ENCODE data around the gene WDR26.

The WDR26 gene

GRCh38 chr1:224393294-224393693, 41.3 kb downstream of the WDR26 start:
- H3K27me3 ChIP-seq (ENCODE audit: insufficient read depth, low read length), result no peaks in the 10 kb centered on the region
- no peak overlapping the region for H2AFZ ChIP-seq (ENCODE audit: low read length, unreplicated experiment)
- H3K4me3 ChIP-seq (ENCODE audit: low read depth, low read length), result no peak overlapping the region
- H3K36me3 ChIP-seq (ENCODE audit: insufficient read depth, low read length), result peaks cover 69% of the 10 kb centered on the region
- peaks cover 2% of the 10 kb centered on the region for H3K79me2 ChIP-seq (ENCODE audit: control insufficient read depth, insufficient read depth, low read length, unreplicated experiment)
- H3K4me1 ChIP-seq (ENCODE audit: control insufficient read depth, insufficient read depth, low read length, unreplicated experiment), result no peaks in the 10 kb centered on the region
- peak overlapping the region; percentile 29; the same call in 1 of the 2 replicates for H3K27ac ChIP-seq (ENCODE audit: low read depth, low read length)

GRCh38 chr1:224392411-224393249, 42.0 kb downstream of the WDR26 start:
- no peak overlapping the region for H3K27ac ChIP-seq (ENCODE audit: low read depth, low read length)
- no peak overlapping the region for H2AFZ ChIP-seq (ENCODE audit: low read length, unreplicated experiment)
- no peaks in the 10 kb centered on the region for H3K27me3 ChIP-seq (ENCODE audit: insufficient read depth, low read length)
- H3K4me1 ChIP-seq (ENCODE audit: control insufficient read depth, insufficient read depth, low read length, unreplicated experiment), result no peaks in the 10 kb centered on the region
- H3K4me3 ChIP-seq (ENCODE audit: low read depth, low read length), result no peak overlapping the region
- no peaks in the 10 kb centered on the region for H3K79me2 ChIP-seq (ENCODE audit: control insufficient read depth, insufficient read depth, low read length, unreplicated experiment)
- H3K36me3 ChIP-seq (ENCODE audit: insufficient read depth, low read length), result peaks cover 67% of the 10 kb centered on the region

GRCh38 chr1:224390517-224390916, 44.1 kb downstream of the WDR26 start:
- Histone ChIP-seq H3K36me3 (ENCODE audit: insufficient read depth, low read length) (peaks cover 53% of the 10 kb centered on the region), H3K27ac (ENCODE audit: low read depth, low read length) (no peak overlapping the region), H3K4me1 (ENCODE audit: control insufficient read depth, insufficient read depth, low read length, unreplicated experiment) (no peaks in the 10 kb centered on the region), H3K4me3 (ENCODE audit: low read depth, low read length) (no peak overlapping the region), H2AFZ (ENCODE audit: low read length, unreplicated experiment) (no peak overlapping the region), H3K27me3 (ENCODE audit: insufficient read depth, low read length) (no peaks in the 10 kb centered on the region), H3K79me2 (ENCODE audit: control insufficient read depth, insufficient read depth, low read length, unreplicated experiment) (no peaks in the 10 kb centered on the region)

- Histone ChIP-seq H3K27ac (ENCODE audit: low read depth, low read length) (no peak overlapping the region), H2AFZ (ENCODE audit: low read length, unreplicated experiment) (no peak overlapping the region), H3K27me3 (ENCODE audit: insufficient read depth, low read length) (no peaks in the 10 kb centered on the region), H3K4me1 (ENCODE audit: control insufficient read depth, insufficient read depth, low read length, unreplicated experiment) (no peaks in the 10 kb centered on the region), H3K36me3 (ENCODE audit: insufficient read depth, low read length) (peaks cover 36% of the 10 kb centered on the region), H3K79me2 (ENCODE audit: control insufficient read depth, insufficient read depth, low read length, unreplicated experiment) (no peaks in the 10 kb centered on the region), H3K4me3 (ENCODE audit: low read depth, low read length) (no peak overlapping the region)
These were observed 46.7 kb downstream of the WDR26 start for GRCh38 chr1:224387943-224388342.

GRCh38 chr1:224387302-224387912, 47.2 kb downstream of the WDR26 start:
- no peak overlapping the region for H3K27ac ChIP-seq (ENCODE audit: low read depth, low read length)
- peaks cover 31% of the 10 kb centered on the region; the same call in 1 of the 2 replicates for H3K36me3 ChIP-seq (ENCODE audit: insufficient read depth, low read length)
- no peaks in the 10 kb centered on the region for H3K27me3 ChIP-seq (ENCODE audit: insufficient read depth, low read length)

GRCh38 chr1:224383218-224383617, 51.4 kb downstream of the WDR26 start:
- Histone ChIP-seq H3K4me1 (ENCODE audit: control insufficient read depth, insufficient read depth, low read length, unreplicated experiment) (no peaks in the 10 kb centered on the region), H3K27me3 (ENCODE audit: insufficient read depth, low read length) (no peaks in the 10 kb centered on the region), H2AFZ (ENCODE audit: low read length, unreplicated experiment) (no peak overlapping the region), H3K4me3 (ENCODE audit: low read depth, low read length) (no peak overlapping the region), H3K27ac (ENCODE audit: low read depth, low read length) (no peak overlapping the region), H3K36me3 (ENCODE audit: insufficient read depth, low read length) (0 out of 2 replicates have a peak, but pooled peaks cover 14% of the 10 kb centered on the region), H3K79me2 (ENCODE audit: control insufficient read depth, insufficient read depth, low read length, unreplicated experiment) (no peaks in the 10 kb centered on the region)

More at GRCh38 chr1:224387302-224387912, 47.2 kb downstream of the WDR26 start:
- Histone ChIP-seq H3K4me3 (ENCODE audit: low read depth, low read length) (no peak overlapping the region), H3K79me2 (ENCODE audit: control insufficient read depth, insufficient read depth, low read length, unreplicated experiment) (no peaks in the 10 kb centered on the region), H3K4me1 (ENCODE audit: control insufficient read depth, insufficient read depth, low read length, unreplicated experiment) (no peaks in the 10 kb centered on the region), H2AFZ (ENCODE audit: low read length, unreplicated experiment) (no peak overlapping the region)

- H3K27me3 ChIP-seq (ENCODE audit: insufficient read depth, low read length), result no peaks in the 10 kb centered on the region
- 0 out of 2 replicates have a peak, but pooled peaks cover 8% of the 10 kb centered on the region for H3K36me3 ChIP-seq (ENCODE audit: insufficient read depth, low read length)
- peaks cover 11% of the 10 kb centered on the region for H3K4me1 ChIP-seq (ENCODE audit: control insufficient read depth, insufficient read depth, low read length, unreplicated experiment)
These were observed 52.6 kb downstream of the WDR26 start for GRCh38 chr1:224381880-224382548.

GRCh38 chr1:224380003-224380402, 54.6 kb downstream of the WDR26 start:
- Histone ChIP-seq H3K79me2 (ENCODE audit: control insufficient read depth, insufficient read depth, low read length, unreplicated experiment) (no peaks in the 10 kb centered on the region), H3K27ac (ENCODE audit: low read depth, low read length) (no peak overlapping the region), H3K27me3 (ENCODE audit: insufficient read depth, low read length) (no peaks in the 10 kb centered on the region), H3K4me1 (ENCODE audit: control insufficient read depth, insufficient read depth, low read length, unreplicated experiment) (peaks cover 23% of the 10 kb centered on the region), H2AFZ (ENCODE audit: low read length, unreplicated experiment) (no peak overlapping the region), H3K36me3 (ENCODE audit: insufficient read depth, low read length) (peaks cover 12% of the 10 kb centered on the region), H3K4me3 (ENCODE audit: low read depth, low read length) (no peak overlapping the region)

More at GRCh38 chr1:224381880-224382548, 52.6 kb downstream of the WDR26 start:
- no peak overlapping the region for H2AFZ ChIP-seq (ENCODE audit: low read length, unreplicated experiment)
- no peaks in the 10 kb centered on the region for H3K79me2 ChIP-seq (ENCODE audit: control insufficient read depth, insufficient read depth, low read length, unreplicated experiment)
- no peak overlapping the region for H3K27ac ChIP-seq (ENCODE audit: low read depth, low read length)
- H3K4me3 ChIP-seq (ENCODE audit: low read depth, low read length), result no peak overlapping the region

GRCh38 chr1:224378855-224379631, 55.6 kb downstream of the WDR26 start:
- Histone ChIP-seq H3K4me1 (ENCODE audit: control insufficient read depth, insufficient read depth, low read length, unreplicated experiment) (peaks cover 23% of the 10 kb centered on the region), H3K36me3 (ENCODE audit: insufficient read depth, low read length) (peaks cover 16% of the 10 kb centered on the region), H3K4me3 (ENCODE audit: low read depth, low read length) (no peak overlapping the region), H3K27ac (ENCODE audit: low read depth, low read length) (no peak overlapping the region), H2AFZ (ENCODE audit: low read length, unreplicated experiment) (no peak overlapping the region), H3K27me3 (ENCODE audit: insufficient read depth, low read length) (no peaks in the 10 kb centered on the region), H3K79me2 (ENCODE audit: control insufficient read depth, insufficient read depth, low read length, unreplicated experiment) (no peaks in the 10 kb centered on the region)

- peaks cover 22% of the 10 kb centered on the region for H3K36me3 ChIP-seq (ENCODE audit: insufficient read depth, low read length)
- no peak overlapping the region for H2AFZ ChIP-seq (ENCODE audit: low read length, unreplicated experiment)
- no peak overlapping the region for H3K4me3 ChIP-seq (ENCODE audit: low read depth, low read length)
- no peaks in the 10 kb centered on the region for H3K27me3 ChIP-seq (ENCODE audit: insufficient read depth, low read length)
- H3K4me1 ChIP-seq (ENCODE audit: control insufficient read depth, insufficient read depth, low read length, unreplicated experiment), result peaks cover 23% of the 10 kb centered on the region
- no peaks in the 10 kb centered on the region for H3K79me2 ChIP-seq (ENCODE audit: control insufficient read depth, insufficient read depth, low read length, unreplicated experiment)
- H3K27ac ChIP-seq (ENCODE audit: low read depth, low read length), result no peak overlapping the region
These were observed 57.0 kb downstream of the WDR26 start for GRCh38 chr1:224377676-224378006.
